GM12878 (cell line): ENCODE results near the gene ZNF213. TPM values are rescaled to one million over a fixed set of nuclear protein-coding genes. Genes with fewer than 3 reads are reported as not detected.

Experiments used
- ATAC-seq: fragments of 200-7000 bp; cut with Tn5 transposase; 3 replicates; pipeline ENCODE4 v1.9.1; 2020; ENCODE audit warnings: mild to moderate bottlenecking, moderate library complexity
- BruUV-seq: library from RNA; stranded (reverse); fragments of 400-500 nt; replicated peaks from 2 replicates; lab custom pipeline; 2021; lab: Mats Ljungman, UMichigan
- CTCF ChIA-PET: fragments of 300-600 bp; sonication (Branson Sonifier 250); formaldehyde crosslinking; extraction: SDS; loops from one replicate; lab custom pipeline; 2021; ENCODE audit warnings: inconsistent platforms; lab: Yijun Ruan, JAX
- POLR2A ChIA-PET: fragments of 350-600 bp; formaldehyde crosslinking; extraction: SDS; loops from one replicate; lab custom pipeline; 2021; ENCODE audit warnings: inconsistent platforms; lab: Charles Lee
- RAD21 ChIA-PET: fragments of 300-600 bp; sonication (Branson Sonifier 250); formaldehyde crosslinking; loops from one replicate; lab custom pipeline; 2023; ENCODE audit warnings: antibody characterized with exemption; ENCODE audit not compliant: unreplicated experiment; lab: Charles Lee
- SMC1A ChIA-PET: fragments of 300-600 bp; sonication (Branson Sonifier 250); formaldehyde crosslinking; loops from one replicate; lab custom pipeline; 2023; ENCODE audit not compliant: unreplicated experiment, uncharacterized antibody; lab: Charles Lee
- DNase-seq: peaks from one replicate; pipeline ENCODE4 v3.0.0-alpha.2; 2011; ENCODE audit warnings: low read depth, low spot score
- FAIRE-seq: peaks from 3 replicates; lab custom pipeline; 2011; peaks lifted over from hg19 to GRCh38; lab: Jason Lieb, UNC
- H2AFZ ChIP-seq: 2 replicates; pipeline ENCODE4 v1.6.0; 2011; ENCODE audit warnings: low read depth, low read length, control low read depth; ENCODE audit not compliant: control insufficient read depth
- H3K27ac ChIP-seq: 2 replicates; pipeline ENCODE4 v1.5.1; 2011; ENCODE audit warnings: control low read depth; ENCODE audit not compliant: control insufficient read depth, insufficient read depth
- H3K27me3 ChIP-seq, 2 experiments: replicated peaks in 1 of 2; 2 replicates each; pipeline versions ENCODE4 v1.6.0 to v1.6.1; 2011; ENCODE audit warnings: low read length in 1 of 2; ENCODE audit not compliant: control insufficient read depth in 2 of 2, insufficient read depth in 2 of 2
- H3K36me3 ChIP-seq, 2 experiments: 2 replicates each; pipeline ENCODE4 v1.5.1; 2011; ENCODE audit warnings: low read length in 1 of 2; ENCODE audit not compliant: control insufficient read depth in 2 of 2, insufficient read depth in 2 of 2
- H3K4me1 ChIP-seq: 2 replicates; pipeline ENCODE4 v1.6.1; 2011; ENCODE audit warnings: mild to moderate bottlenecking, low read length, moderate library complexity, mixed read lengths; ENCODE audit not compliant: control insufficient read depth, insufficient read depth
- H3K4me2 ChIP-seq: 2 replicates; pipeline ENCODE4 v1.6.0; 2011; ENCODE audit warnings: control low read depth; ENCODE audit not compliant: control insufficient read depth, insufficient read depth
- H3K4me3 ChIP-seq: fragments of 200-600 bp; sonication (generic); 2 replicates; pipeline ENCODE4 v1.5.1; 2016
- H3K79me2 ChIP-seq: 2 replicates; pipeline ENCODE4 v1.6.0; 2011; ENCODE audit warnings: low read length; ENCODE audit not compliant: control insufficient read depth, insufficient read depth
- H3K9ac ChIP-seq: 2 replicates; pipeline ENCODE4 v1.8.0; 2011; ENCODE audit warnings: low read length, control low read depth, mixed read lengths; ENCODE audit not compliant: control insufficient read depth, insufficient read depth
- H3K9me3 ChIP-seq: replicated peaks from 3 replicates; pipeline ENCODE4 v1.5.1; 2011; ENCODE audit warnings: mild to moderate bottlenecking, low read length; ENCODE audit not compliant: control insufficient read depth, insufficient read depth
- H4K20me1 ChIP-seq: 2 replicates; pipeline ENCODE4 v1.6.0; 2011; ENCODE audit not compliant: control insufficient read depth, insufficient read depth
- CHD4 ChIP-seq: fragments of 200-600 bp; sonication (generic); IDR thresholded peaks from 2 replicates; pipeline ENCODE4 v1.6.1; 2016; ENCODE audit warnings: mild to moderate bottlenecking
- FOXM1 ChIP-seq: IDR thresholded peaks from 2 replicates; pipeline ENCODE4 v1.6.1; 2012; ENCODE audit warnings: low read depth, mild to moderate bottlenecking, inconsistent platforms, low read length, moderate library complexity
- HCFC1 ChIP-seq: fragments of 150-350 bp; IDR thresholded peaks from 2 replicates; pipeline ENCODE4 v1.6.1; 2014; ENCODE audit warnings: low read length
- RBBP5 ChIP-seq: fragments of 200-600 bp; sonication (generic); conservative IDR thresholded peaks from 2 replicates; pipeline ENCODE4 v1.6.1; 2016
- SIN3A ChIP-seq: IDR thresholded peaks from 2 replicates; pipeline ENCODE4 v1.6.1; 2012; ENCODE audit warnings: low read depth, low read length, improper control_type of control experiment
- SREBF1 ChIP-seq: IDR thresholded peaks from 2 replicates; pipeline ENCODE4 v1.6.1; 2012; ENCODE audit warnings: mild to moderate bottlenecking, low read length
- SREBF2 ChIP-seq: IDR thresholded peaks from 2 replicates; pipeline ENCODE4 v1.6.1; 2012; ENCODE audit warnings: mild to moderate bottlenecking, low read length
- TCF3 ChIP-seq: IDR thresholded peaks from 2 replicates; pipeline ENCODE4 v1.6.1; 2012; ENCODE audit warnings: low read depth, mild to moderate bottlenecking, low read length, borderline replicate concordance; ENCODE audit not compliant: insufficient read depth
- YBX1 ChIP-seq: fragments of 450-650 bp; IDR thresholded peaks from 2 replicates; pipeline ENCODE4 v1.6.1; 2016; ENCODE audit warnings: antibody characterized with exemption
- WGBS: methylation state at CpG from one replicate; pipeline ENCODE4 v1.1.6; 2016; ENCODE audit warnings: low lambda C conversion rate; ENCODE audit not compliant: insufficient replicate concordance, insufficient coverage; ENCODE audit errors: missing lambda C conversion rate; 5-methylcytosine and 5-hydroxymethylcytosine counted together
- in situ Hi-C: fragments of 300-500 bp; cut with MboI; formaldehyde crosslinking; loops from 9 replicates; pipeline ENCODE4 v1.14.3; 2018; ENCODE audit warnings: mixed read lengths
- intact Hi-C: fragments of 100-400 bp; cut with micrococcal nuclease; formaldehyde crosslinking; loops from one replicate; pipeline ENCODE4 v1.14.2; 2022; ENCODE audit not compliant: unreplicated experiment
- polyA plus RNA-seq, 11 experiments: library from polyadenylated mRNA; depleted of rRNA in 4 of 11; unstranded in 6 of 11; stranded (reverse) in 5 of 11; fragments of >200 nt; fragmentation: Nextera tagmentation in 4 of 11; fragmentation: Illumina TruSeq in 1 of 11; extraction: Ambion mirVana in 4 of 11; extraction: Trizol in 1 of 11; gene quantifications; 1 replicate in 1 of 11; 2 replicates in 10 of 11; pipeline versions ENCODE4 v1.2.1 to v1.2.3, GENCODE V29; 2011 to 2016; ENCODE audit warnings: inconsistent platforms in 2 of 11, missing spikeins in 2 of 11, low read depth in 1 of 11
- total RNA-seq, 4 experiments: library from RNA; depleted of rRNA in 3 of 4; stranded (reverse); fragments of >200 nt in 3 of 4; fragmentation: Illumina TruSeq in 1 of 4; extraction: Trizol in 1 of 4; gene quantifications; 2 replicates each; pipeline versions ENCODE4 v1.2.1 to v1.2.3, GENCODE V29; 2013 to 2021
- TF ChIP-seq, protein P1 (sequence below): fragments of 450-650 bp; formaldehyde crosslinking; IDR thresholded peaks from 2 replicates; pipeline ENCODE4 v1.4.0; 2022; ENCODE audit warnings: mild to moderate bottlenecking, moderate library complexity
- TF ChIP-seq, protein P2 (sequence below): IDR thresholded peaks from 2 replicates; pipeline ENCODE4 v1.6.1; 2012; ENCODE audit warnings: low read depth, low read length, improper control_type of control experiment
- TF ChIP-seq, protein P3 (sequence below): fragments of 450-650 bp; IDR thresholded peaks from 2 replicates; pipeline ENCODE4 v1.6.1; 2018; ENCODE audit warnings: mild to moderate bottlenecking, low read depth, moderate library complexity; ENCODE audit not compliant: partially characterized antibody
- TF ChIP-seq, protein P4 (sequence below): fragments of 450-650 bp; IDR thresholded peaks from 2 replicates; pipeline ENCODE4 v1.6.1; 2018; ENCODE audit warnings: borderline replicate concordance, mild to moderate bottlenecking; ENCODE audit not compliant: partially characterized antibody

Gene ZNF213
- total and polyA plus RNA-seq, 10 of the 15 experiments (the other 5 are each of a cell fraction or from before 2014, with no cell fraction given) = 0.53 to 9.4 (median 1.1) TPM

DNA sequence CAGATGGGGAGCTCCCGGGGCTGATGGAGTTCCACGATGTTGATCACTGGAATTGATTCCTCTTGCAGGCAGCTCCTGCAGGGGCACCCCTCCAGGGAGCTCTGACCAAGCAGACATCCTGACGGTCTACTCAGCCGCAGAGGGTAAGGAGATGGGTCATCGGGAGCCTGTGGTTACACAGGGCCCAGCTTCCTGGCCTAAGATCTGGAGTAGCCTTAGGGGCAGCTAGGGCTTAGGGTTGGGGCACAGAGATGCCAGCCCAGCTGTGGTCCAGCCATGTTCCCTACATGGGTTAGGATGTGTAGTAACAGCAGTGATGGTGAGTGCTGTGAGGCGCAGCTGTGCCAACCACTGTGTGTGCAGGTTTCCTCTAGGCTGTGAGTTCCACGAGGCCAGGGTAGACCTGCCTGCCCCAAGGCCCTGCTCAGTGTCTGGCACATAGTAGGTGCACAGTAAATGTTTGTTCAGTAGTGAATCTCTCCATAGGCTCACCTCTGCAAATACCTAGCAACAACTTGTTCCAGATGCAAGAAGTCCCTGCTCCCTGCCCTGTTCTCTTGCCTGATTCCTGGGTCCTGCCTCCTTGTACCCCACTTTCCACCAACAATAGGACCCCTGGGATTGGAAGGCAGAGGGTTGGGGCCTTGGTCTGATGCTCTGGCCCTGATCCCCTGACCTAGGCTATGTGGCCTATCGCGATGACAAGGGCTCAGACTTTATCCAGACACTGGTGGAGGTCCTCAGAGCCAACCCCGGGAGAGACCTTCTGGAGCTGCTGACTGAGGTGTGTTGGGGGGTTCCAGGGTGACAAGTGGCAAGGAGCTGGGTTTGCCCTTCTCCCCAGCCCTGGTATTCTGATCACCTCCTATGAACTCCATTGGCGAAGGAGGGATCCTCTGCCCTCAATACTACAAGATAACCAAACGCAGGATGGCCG, 13.7 kb downstream of the ZNF213 start:
- peaks cover 3% of the 10 kb centered on the region; the same call in 1 of the 2 replicates for H3K4me1 ChIP-seq
- H3K4me3 ChIP-seq = no peak overlapping the region
- H4K20me1 ChIP-seq = no peaks in the 10 kb centered on the region
- H3K4me2 ChIP-seq = no peak overlapping the region
- BruUV-seq = no TSS peak
- in situ Hi-C loops (no loop called here), intact Hi-C loops (no loop called here)
- ChIA-PET SMC1A (interaction anchor here (0.9 to 1.5 kb wide), 2 partner anchors 10 to 19 kb away, joined by 4 to 5 read pairs; no protein-coding TSS in a partner anchor), CTCF (interaction anchor here (0.6 to 3.5 kb wide), 6 partner anchors 13 to 120 kb away, joined by 3 to 24 read pairs (median 8); partner anchors contain the start of gene ZNF213), POLR2A (interaction anchor here (0.8 to 1.4 kb wide), 2 partner anchors 9 to 23 kb away, joined by 4 read pairs; no protein-coding TSS in a partner anchor), RAD21 (interaction anchor here (1.2 to 1.3 kb wide), 2 partner anchors 12 to 19 kb away, joined by 3 to 5 read pairs; no protein-coding TSS in a partner anchor)
- no peaks in the 10 kb centered on the region for H3K79me2 ChIP-seq
- H2AFZ ChIP-seq = no peak overlapping the region
- no peaks in the 10 kb centered on the region for H3K36me3 ChIP-seq
- H3K27ac ChIP-seq = no peak overlapping the region
- DNase-seq = no peak
- no peak overlapping the region for H3K9ac ChIP-seq
- no peak for ATAC-seq
- WGBS = 92% methylated on average over 13 of the region's 13 CpGs
- no peaks in the 10 kb centered on the region; the same call in 2 of the 3 replicates for H3K9me3 ChIP-seq
- H3K27me3 ChIP-seq = no peaks in the 10 kb centered on the region
- FAIRE-seq = no peak
- no peak for TF ChIP-seq RBBP5
- no peak for TF ChIP-seq SREBF2
- TF ChIP-seq TCF3 = no peak
- TF ChIP-seq, protein P1, sequence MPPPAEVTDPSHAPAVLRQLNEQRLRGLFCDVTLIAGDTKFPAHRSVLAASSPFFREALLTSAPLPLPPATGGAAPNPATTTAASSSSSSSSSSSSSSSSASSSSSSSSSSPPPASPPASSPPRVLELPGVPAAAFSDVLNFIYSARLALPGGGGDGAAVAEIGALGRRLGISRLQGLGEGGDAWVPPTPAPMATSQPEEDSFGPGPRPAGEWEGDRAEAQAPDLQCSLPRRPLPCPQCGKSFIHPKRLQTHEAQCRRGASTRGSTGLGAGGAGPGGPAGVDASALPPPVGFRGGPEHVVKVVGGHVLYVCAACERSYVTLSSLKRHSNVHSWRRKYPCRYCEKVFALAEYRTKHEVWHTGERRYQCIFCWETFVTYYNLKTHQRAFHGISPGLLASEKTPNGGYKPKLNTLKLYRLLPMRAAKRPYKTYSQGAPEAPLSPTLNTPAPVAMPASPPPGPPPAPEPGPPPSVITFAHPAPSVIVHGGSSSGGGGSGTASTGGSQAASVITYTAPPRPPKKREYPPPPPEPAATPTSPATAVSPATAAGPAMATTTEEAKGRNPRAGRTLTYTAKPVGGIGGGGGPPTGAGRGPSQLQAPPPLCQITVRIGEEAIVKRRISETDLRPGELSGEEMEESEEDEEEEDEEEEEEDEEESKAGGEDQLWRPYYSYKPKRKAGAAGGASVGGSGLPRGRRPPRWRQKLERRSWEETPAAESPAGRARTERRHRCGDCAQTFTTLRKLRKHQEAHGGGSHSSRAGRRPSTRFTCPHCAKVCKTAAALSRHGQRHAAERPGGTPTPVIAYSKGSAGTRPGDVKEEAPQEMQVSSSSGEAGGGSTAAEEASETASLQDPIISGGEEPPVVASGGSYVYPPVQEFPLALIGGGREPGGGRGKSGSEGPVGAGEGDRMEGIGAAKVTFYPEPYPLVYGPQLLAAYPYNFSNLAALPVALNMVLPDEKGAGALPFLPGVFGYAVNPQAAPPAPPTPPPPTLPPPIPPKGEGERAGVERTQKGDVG = no peak
- no peak for TF ChIP-seq CHD4
- no peak for TF ChIP-seq YBX1
- TF ChIP-seq, protein P2, sequence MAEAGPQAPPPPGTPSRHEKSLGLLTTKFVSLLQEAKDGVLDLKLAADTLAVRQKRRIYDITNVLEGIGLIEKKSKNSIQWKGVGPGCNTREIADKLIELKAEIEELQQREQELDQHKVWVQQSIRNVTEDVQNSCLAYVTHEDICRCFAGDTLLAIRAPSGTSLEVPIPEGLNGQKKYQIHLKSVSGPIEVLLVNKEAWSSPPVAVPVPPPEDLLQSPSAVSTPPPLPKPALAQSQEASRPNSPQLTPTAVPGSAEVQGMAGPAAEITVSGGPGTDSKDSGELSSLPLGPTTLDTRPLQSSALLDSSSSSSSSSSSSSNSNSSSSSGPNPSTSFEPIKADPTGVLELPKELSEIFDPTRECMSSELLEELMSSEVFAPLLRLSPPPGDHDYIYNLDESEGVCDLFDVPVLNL = no peak
- TF ChIP-seq, protein P3, sequence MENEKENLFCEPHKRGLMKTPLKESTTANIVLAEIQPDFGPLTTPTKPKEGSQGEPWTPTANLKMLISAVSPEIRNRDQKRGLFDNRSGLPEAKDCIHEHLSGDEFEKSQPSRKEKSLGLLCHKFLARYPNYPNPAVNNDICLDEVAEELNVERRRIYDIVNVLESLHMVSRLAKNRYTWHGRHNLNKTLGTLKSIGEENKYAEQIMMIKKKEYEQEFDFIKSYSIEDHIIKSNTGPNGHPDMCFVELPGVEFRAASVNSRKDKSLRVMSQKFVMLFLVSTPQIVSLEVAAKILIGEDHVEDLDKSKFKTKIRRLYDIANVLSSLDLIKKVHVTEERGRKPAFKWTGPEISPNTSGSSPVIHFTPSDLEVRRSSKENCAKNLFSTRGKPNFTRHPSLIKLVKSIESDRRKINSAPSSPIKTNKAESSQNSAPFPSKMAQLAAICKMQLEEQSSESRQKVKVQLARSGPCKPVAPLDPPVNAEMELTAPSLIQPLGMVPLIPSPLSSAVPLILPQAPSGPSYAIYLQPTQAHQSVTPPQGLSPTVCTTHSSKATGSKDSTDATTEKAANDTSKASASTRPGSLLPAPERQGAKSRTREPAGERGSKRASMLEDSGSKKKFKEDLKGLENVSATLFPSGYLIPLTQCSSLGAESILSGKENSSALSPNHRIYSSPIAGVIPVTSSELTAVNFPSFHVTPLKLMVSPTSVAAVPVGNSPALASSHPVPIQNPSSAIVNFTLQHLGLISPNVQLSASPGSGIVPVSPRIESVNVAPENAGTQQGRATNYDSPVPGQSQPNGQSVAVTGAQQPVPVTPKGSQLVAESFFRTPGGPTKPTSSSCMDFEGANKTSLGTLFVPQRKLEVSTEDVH = no peak
- no peak for TF ChIP-seq FOXM1
- TF ChIP-seq, protein P4, sequence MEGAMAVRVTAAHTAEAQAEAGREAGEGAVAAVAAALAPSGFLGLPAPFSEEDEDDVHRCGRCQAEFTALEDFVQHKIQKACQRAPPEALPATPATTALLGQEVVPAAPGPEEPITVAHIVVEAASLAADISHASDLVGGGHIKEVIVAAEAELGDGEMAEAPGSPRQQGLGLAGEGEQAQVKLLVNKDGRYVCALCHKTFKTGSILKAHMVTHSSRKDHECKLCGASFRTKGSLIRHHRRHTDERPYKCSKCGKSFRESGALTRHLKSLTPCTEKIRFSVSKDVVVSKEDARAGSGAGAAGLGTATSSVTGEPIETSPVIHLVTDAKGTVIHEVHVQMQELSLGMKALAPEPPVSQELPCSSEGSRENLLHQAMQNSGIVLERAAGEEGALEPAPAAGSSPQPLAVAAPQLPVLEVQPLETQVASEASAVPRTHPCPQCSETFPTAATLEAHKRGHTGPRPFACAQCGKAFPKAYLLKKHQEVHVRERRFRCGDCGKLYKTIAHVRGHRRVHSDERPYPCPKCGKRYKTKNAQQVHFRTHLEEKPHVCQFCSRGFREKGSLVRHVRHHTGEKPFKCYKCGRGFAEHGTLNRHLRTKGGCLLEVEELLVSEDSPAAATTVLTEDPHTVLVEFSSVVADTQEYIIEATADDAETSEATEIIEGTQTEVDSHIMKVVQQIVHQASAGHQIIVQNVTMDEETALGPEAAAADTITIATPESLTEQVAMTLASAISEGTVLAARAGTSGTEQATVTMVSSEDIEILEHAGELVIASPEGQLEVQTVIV = no peak
- TF ChIP-seq HCFC1 = no peak
- TF ChIP-seq SIN3A = no peak
- TF ChIP-seq SREBF1 = no peak
